Stimulated activated CD4-positive, alpha-beta T cell treated with anti-CD3 and anti-CD28 coated beads, TNF-alpha, amount 100 ng/mL, for 24 hours (primary cell): ENCODE measurements around the gene UMOD.

Experiments
- DNase-seq, 3 experiments: peaks; one replicate each; pipeline ENCODE4 v3.0.0-alpha.2; 2020; ENCODE audit warnings: low read depth in 3 of 3

Gene UMOD

GRCh38 chr16:20302389-20302788, 50.1 kb downstream of the UMOD start:
- no peak for DNase-seq

- no peak for DNase-seq
Measured at GRCh38 chr16:20301840-20302239, 50.7 kb downstream of the UMOD start.

GRCh38 chr16:20300312-20301097, 52.0 kb downstream of the UMOD start:
- DNase-seq: peak in 2 of 3 experiments; percentile 5 to 21

GRCh38 chr16:20298452-20298851, 54.1 kb downstream of the UMOD start:
- no peak for DNase-seq

- no peak for DNase-seq
Measured at GRCh38 chr16:20291208-20292206, 61.0 kb downstream of the UMOD start.

GRCh38 chr16:20289571-20289970, 62.9 kb downstream of the UMOD start:
- DNase-seq: no peak

GRCh38 chr16:20285993-20286499, 66.5 kb downstream of the UMOD start:
- DNase-seq: no peak
